DMS114 treated with DMSO at 0.1 percent for 48 hours (cell line): ENCODE measurements around the gene SPTAN1.
A peak's percentile ranks its signal among the peaks of the same experiment; 100 is the strongest.
"Not testable (repeated sequence)": the region's sequence is repeated elsewhere in the genome, so short reads cannot be mapped to it uniquely, and the experiment has no call there.

ENCODE experiments used
- DNase-seq: peaks from one replicate; lab custom pipeline; 2025; ENCODE audit not compliant: unreplicated experiment; lab: John Stamatoyannopoulos, UW

The SPTAN1 gene

DNA sequence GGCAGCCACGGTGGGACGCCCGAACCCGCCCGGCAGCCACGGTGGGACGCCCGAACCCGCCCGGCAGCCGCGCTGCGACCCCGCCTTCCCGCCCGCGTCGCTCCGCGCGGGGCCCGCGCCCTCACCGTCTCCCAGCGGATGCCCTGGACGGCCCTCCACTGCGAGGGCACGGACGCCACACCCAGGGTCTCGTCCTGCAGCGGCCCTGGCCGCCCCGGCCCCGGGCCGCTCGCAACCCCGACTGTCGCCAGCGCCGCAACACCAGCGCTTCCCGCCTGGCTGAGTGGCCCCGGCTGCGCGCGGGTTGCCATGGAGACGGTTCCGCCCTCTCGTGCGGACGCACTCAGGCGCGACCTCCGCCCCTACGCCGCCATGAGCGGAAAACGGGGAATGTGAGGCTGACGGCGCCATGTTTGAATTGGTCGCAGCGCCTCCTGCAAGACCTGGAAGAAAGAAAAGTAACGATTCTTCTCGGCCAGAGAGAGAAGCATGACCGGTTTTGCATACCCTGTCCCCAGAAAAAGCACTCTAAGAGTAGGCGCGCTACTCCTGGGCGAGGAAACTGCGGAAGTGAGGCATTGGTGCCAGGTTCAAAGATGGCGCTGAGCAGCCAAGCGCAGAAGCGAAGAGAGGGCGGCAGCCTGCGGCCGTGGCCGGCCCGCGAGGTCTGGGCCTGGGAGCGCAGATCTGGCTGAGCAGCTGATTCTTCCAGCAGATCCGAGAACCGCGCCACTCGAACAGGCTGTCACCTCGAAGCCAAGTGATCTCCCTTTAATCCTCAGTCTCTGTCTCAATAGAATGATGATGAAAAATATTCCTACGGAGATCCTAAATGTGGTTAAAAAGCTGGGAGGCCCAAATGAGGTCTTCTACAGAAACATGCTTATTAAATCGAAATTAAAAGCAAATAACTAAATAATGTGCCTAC lies 104.3 kb downstream of the SPTAN1 start, which contains the start of gene DYNC2I2:
TSS of gene DYNC2I2 (minus strand) at position 432 of the 928 bp plus-strand sequence. CDS start at position 311, 121 bp downstream.
- peak; percentile 71 for DNase-seq

DNA sequence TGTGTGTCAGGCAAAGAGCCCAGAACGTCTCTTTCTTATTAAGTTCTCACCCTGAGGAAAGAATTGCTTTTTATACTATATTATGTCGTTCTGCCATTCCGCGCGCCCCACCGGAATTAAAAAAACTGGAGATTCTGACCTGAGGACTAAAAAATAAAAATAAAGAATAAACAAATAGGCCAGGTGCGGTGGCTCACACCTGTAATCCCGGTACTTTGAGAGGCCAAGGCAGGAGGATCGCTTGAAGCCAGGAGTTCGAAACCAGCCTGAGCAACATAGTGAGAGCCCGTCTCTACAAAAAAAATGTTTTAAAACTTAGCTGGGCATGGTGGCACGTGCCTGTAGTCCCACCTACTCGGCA lies 104.9 kb downstream of the SPTAN1 start:
- DNase-seq, result no peak

DNA sequence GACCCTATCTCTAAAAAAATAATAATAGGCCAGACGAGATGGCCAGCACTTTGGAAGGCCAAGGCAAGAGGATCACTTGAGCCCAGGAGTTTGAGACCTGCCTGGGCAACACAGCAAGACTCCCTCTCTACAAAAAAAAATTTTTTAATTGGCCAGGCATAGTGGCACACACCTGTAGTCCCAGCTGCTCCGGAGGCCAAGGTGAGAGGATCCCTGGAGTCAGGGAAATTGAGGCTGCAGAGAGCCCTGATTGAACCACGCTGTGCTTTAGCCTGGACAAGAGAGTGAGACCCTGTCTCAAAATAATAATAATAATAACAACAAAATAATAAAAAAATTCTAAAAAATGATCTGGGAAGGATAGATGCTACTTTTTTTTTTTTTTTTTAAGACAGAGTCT lies 105.4 kb downstream of the SPTAN1 start:
- no peak for DNase-seq

DNA sequence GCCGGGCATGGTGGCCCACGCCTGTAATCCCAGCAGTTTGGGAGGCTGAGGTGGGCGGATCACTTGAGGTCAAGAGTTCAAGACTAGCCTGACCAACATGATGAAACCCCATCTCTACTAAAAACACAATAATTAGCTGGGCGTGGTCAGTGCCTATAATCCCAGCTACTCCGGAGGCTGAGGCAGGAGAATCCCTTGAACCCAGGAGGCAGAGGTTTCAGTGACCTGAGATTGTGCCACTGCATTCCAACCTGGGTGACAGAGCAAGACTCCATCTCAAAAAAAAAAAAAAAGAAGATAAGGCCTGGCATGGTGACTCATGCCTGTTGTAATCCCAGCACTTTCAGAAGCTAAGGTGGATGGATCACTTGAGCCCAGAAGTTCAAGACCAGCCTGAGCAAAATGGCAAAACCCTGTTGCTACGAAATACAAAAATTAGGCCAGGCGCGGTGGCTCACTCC lies 114.1 kb downstream of the SPTAN1 start:
- DNase-seq, result not testable (repeated sequence)

DNA sequence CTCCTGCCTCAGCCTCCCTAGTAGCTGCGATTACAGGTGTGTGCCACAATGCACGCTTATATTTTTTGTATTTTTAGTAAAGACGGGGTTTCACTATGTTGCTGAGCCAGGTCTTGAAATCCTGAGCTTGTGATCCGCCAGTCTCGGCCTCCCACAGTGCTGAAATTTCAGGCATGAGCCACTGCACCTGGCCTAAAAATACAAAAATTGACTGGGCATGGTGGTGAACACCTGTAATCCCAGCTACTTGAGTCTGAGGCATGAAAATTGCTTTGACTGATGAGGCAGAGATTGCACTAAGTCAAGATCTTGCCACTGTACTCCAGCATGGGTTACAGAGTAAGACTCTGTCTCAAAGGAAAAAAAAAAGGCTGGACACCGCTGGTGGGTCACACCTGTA lies 117.4 kb downstream of the SPTAN1 start:
- DNase-seq, result no peak

DNA sequence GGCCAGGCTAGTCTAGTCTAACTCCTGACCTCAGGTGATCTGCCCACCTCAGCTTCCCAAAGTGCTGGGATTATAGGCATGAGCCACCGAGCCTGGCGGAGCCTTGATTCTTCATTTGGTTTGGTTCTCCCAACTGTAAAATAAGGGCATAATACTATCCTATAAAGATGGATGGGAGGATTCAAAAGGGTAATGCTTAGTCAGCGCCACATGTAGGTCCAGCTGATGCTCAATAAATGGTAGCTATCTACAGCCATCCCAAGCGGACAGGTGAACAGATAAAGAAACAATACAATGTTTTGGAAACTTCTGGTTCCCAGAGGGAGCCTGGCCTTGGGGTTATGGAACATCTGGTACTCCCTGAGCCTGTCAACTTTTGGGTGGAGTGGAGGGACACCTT lies 123.0 kb downstream of the SPTAN1 start:
- DNase-seq, result no peak

DNA sequence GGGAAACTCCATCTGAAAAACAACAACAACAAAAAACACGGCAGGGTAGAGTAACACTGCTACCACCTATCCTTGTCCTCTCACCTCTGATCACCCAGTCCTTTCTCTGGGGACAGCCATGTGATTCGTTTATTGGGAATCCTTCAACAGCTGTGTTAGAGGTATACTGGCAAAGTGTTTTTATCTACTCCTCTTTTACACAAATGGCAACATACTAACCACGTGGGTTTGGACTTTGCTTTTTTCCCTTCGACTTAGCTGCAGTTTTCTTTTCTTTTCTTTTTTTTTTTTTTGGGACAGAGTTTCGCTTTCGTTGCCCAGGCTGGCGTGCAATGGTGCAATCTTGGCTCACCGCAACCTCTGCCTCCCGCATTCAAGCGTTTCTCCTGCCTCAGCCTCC lies 125.4 kb downstream of the SPTAN1 start:
- no peak for DNase-seq
